Measurements from ENCODE around the gene METTL9. TPM values are rescaled to one million over a fixed set of nuclear protein-coding genes. Genes with fewer than 3 reads are reported as not detected.

The METTL9 gene
- total and polyA plus RNA-seq, 2 of the 4 experiments (the other 2 are of a cell fraction) = 54.8 to 95.5 TPM

DNA sequence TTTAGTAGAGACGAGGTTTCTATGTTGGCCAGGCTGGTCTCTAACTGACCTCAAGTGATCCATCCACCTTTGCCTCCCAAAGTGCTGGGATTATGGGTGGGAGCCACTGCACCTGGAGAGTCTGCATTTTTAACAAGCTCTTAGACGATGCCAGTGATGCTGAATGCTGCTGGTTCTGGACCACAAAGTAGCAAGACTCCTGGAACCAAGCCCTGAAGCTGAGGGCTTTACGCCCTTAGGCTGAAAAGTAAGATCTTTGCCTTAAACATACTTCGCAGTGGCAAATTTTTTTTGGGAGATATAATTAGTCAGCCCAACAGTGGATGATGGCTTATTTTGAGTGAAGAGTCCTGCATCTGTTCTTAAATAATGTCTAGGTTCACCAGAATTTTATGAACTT is 14.0 kb downstream of the METTL9 start:
- H4K8ac ChIP-seq (ENCODE audit: low read depth in 2 of 2, low read length in 2 of 2) = no peak overlapping the region

More for the DNA sequence above, 14.0 kb downstream of the METTL9 start:
- Histone ChIP-seq H3K36me3 (ENCODE audit: control insufficient read depth, insufficient read depth, low read length) (peaks cover 4% of the 10 kb centered on the region; the same call in 1 of the 2 replicates), H2BK15ac (ENCODE audit: low read depth, low read length) (no peak overlapping the region), H2AK5ac (ENCODE audit: low read depth, low read length) (no peak overlapping the region), H3K14ac (replicated peaks; ENCODE audit: low read depth, low read length) (no peak overlapping the region), H2BK20ac (ENCODE audit: low read depth, low read length) (no peak overlapping the region), H3K56ac (ENCODE audit: extremely low read depth, insufficient read depth, low read length) (no peak overlapping the region), H3K27ac (ENCODE audit: insufficient read depth, low read length) (no peak overlapping the region), H2BK5ac (ENCODE audit: low read depth, low read length, poor library complexity, severe bottlenecking) (no peak overlapping the region), H3K9me3 (ENCODE audit: control insufficient read depth, insufficient read depth, low read length) (no peaks in the 10 kb centered on the region), H3K4me2 (ENCODE audit: low read depth, low read length) (no peak overlapping the region), H3K9me1 (ENCODE audit: insufficient read depth, low read length) (peaks cover 3% of the 10 kb centered on the region), H4K20me1 (ENCODE audit: insufficient read depth, low read length) (peaks cover 38% of the 10 kb centered on the region), H3K9ac (ENCODE audit: low read depth, low read length) (no peak overlapping the region), H3K79me1 (ENCODE audit: low read depth in 1 of 2, low read length in 2 of 2) (peaks cover 55 to 68% of the 10 kb centered on the region in 2 experiments), H3K27me3 (ENCODE audit: control insufficient read depth, insufficient read depth, low read length) (no peaks in the 10 kb centered on the region), H3K4me1 (ENCODE audit: control insufficient read depth, insufficient read depth, low read length) (peaks cover 6% of the 10 kb centered on the region), H3K4ac (ENCODE audit: low read depth, low read length) (no peak overlapping the region), H3K4me3 (ENCODE audit: insufficient read depth, low read depth, low read length) (no peak overlapping the region), H3K18ac (ENCODE audit: low read depth, low read length) (no peak overlapping the region), H3K23ac (ENCODE audit: low read depth, low read length) (no peak overlapping the region), H4K5ac (ENCODE audit: low read depth, low read length) (no peak overlapping the region), H2AFZ (replicated peaks; ENCODE audit: low read length, poor library complexity) (no peak overlapping the region), H2BK120ac (ENCODE audit: low read depth, low read length) (no peak overlapping the region), H2AK9ac (replicated peaks; ENCODE audit: low read depth, low read length, poor library complexity) (no peak overlapping the region), H4K91ac (ENCODE audit: insufficient read depth, low read depth, low read length) (no peak overlapping the region)
- no TSS peak for BruUV-seq (replicated peaks)
- intact Hi-C loops (cut with micrococcal nuclease) = no loop called here
- ATAC-seq (ENCODE audit: low read depth) (no peak), DNase-seq (no peak)
- ChIA-PET POLR2A (ENCODE audit: unreplicated experiment) (no interaction called here), CTCF (no interaction called here)
- in situ Hi-C loops (cut with MboI; ENCODE audit: low sequenced_read_pairs) = no loop called here
- WGBS, 2 experiments (ENCODE audit: extremely low coverage in 2 of 2, insufficient read length in 1 of 2) = 100% methylated on average over 1 of the region's 4 CpGs; no CpG with 5 or more reads in 1 of the 2 experiments
- no peak for TF ChIP-seq CEBPB (IDR thresholded peaks at IDR 0.05; ENCODE audit: low read depth, low read length)
- TF ChIP-seq BHLHE40 (IDR thresholded peaks at IDR 0.05; ENCODE audit: low read depth, low read length) = no peak
- dilution Hi-C loops (cut with HindIII; ENCODE audit: low sequenced_read_pairs, unreplicated experiment) = no loop called here
